Measurements from ENCODE around the gene HUNK. TPM values are rescaled to one million over a fixed set of nuclear protein-coding genes. Genes with fewer than 3 reads are reported as not detected.
"Not testable (repeated sequence)": the region's sequence is repeated elsewhere in the genome, so short reads cannot be mapped to it uniquely, and the experiment has no call there.

The HUNK gene
- total RNA-seq, 2 experiments from 2014 or later: 0.15 TPM; not detected in 1

DNA sequence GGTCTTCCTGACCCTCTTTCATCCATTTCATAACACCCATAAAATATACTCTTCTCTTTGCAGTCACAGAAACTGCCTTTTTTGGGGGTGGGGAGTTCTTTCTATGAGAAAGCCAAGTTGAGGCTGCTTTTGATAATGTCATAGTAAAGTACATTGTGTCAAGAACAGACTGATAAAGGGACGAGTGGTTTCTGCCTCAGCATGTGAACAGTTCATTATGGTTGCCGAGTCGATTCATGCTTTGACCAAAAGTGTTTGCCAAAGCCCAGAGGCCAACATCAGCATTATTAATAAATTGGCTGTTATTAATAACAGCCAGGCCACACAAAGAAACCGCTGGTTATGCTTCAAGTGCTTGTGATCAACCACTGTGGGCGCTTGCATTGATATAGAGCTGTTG is 162.0 kb downstream of the HUNK start:
- POLR2A ChIA-PET: no interaction called here
- CTCF ChIA-PET: no interaction called here

DNA sequence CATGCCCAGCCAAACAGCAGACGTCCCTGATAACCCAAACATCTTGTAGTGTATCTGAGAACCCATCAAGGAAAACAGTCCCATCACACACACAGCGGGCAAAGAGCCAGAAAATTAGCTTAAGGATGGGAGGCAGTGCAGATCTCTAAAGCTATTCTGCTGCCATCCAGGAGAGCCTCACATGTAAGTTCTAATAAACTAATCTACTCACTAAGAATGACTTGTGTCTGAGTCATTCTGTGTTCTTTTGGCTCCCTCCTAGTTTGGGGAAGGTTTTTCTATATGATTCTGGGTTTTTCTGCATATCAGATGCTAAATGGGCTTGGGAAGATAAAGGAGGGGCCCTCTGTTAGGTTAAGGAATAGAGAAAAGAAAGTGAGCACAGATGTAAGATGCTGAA is 162.8 kb downstream of the HUNK start:
- POLR2A ChIA-PET: no interaction called here

DNA sequence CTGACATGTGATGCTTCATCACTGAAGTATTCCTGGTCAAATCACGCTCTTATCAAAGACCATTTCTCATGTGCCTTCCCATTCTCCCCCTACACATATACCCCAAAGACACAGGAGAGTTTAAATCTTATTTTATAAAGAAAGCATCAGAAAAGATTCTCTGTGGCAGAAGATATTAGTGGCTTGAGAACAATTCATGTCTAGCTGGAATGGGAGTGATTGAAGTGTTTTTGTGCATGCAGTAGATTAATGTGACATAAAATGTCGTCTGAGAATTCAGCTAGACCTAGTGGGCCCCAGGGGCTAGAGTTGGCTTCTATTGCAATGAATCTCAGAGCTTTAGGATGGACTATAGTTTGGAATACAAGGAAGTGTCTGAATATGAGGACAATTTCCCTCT is 163.9 kb downstream of the HUNK start:
- POLR2A ChIA-PET: no interaction called here
- CTCF ChIA-PET: interaction anchor here (0.6 kb wide), 1 partner anchor 178 kb away, joined by 4 read pairs; no protein-coding TSS in a partner anchor

More for the DNA sequence above, 162.8 kb downstream of the HUNK start:
- CTCF ChIA-PET: no interaction called here

DNA sequence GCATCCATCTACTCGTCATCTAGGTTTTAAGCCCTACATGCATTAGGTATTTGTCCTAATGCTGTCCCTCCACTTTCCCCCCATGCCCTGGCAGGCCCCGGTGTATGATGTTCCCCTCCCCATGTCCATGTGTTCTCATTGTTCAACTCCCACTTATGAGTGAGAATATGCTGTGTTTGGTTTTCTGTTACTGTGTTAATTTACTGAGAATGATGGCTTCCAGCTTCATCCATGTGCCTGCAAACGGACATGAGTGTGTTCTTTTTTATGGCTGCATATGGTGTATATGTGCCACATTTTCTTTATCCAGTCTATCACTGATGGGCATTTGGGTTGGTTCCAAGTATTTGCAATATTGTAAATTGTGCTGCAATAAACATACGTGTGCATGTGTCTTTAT is 165.9 kb downstream of the HUNK start:
- CTCF ChIA-PET, POLR2A ChIA-PET: not testable (repeated sequence)

DNA sequence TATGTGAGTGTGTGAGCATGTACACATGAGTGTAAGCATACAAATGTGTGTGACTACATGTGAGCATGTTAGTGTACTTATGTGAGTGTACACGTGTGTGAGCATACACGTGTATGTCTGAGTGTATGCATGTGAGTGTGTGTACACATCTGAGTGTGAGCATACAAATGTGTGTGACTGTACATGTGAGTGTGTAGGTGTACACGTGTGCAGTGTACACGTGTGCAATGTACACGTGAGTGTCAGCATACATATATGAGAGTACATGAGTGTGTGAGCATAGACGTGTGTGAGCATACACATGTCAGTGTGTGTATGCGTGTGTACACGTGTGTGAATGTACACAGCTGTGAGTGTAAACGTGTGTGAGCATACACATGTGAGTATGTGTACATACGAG is 170.6 kb downstream of the HUNK start:
- ChIA-PET POLR2A (no interaction called here), CTCF (no interaction called here)

DNA sequence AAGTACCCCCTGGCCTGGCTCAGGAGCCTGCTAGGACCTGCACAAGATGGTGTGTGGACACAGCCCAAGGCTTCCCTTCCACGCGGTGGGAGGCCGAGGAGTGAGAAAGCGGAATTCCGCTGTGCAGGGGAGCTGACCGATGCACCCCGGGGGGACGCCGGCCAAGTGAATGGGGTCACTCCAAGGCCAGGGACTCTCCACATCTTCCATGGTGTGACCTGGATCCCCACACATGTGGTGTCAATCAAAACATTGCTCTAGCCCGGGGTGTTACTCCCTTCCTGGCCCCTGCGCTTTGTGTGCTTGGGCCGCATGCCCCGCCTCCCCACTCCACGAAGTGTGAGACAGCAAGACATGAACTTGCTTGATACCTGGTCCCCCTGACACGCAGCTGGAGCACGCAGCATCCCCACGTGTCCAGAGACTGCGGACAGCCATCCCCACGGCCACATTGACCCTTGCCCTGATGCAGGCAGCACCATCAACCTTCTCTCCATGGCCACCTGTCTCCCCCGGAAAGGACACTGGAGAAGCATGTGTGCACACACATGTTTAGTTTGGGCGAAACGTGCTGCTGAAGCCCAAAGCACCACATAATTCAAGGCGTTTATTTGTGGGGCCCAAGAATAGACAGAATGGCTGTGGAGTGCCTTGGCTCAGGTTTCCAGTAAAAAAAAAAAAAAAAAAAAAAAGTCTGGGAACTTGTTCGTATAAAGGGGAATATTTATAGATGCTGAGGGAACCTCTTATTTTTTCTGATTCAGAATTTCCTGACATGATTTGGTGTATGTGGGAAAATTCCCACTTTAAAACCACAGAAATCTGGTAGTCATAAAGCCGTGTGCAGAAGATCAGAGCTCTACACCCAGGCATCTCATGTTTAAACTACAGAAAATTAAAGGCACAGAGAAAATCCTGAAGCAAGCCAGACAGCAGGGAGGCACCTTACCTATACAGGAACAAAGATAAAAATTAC is 171.7 kb downstream of the HUNK start:
- POLR2A ChIA-PET: no interaction called here
- CTCF ChIA-PET: no interaction called here

DNA sequence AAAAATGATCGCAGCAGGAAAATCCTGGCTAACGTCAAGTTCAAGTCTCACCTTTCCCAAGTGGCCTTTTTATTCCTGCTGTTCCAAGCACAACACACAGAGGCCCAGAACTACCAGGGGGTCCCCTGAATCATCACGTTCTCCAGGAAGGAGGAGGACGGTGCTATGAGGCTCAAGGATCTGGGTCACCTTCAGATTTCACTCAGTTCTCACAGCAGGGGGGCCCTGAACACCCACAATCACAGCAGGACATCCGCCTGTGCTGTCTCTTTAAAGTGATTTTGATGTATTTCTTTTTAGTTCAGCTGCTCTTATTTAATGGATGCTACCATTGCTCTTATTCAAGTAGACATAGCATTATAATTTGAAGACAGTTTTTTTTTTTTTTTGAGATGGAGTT is 173.4 kb downstream of the HUNK start:
- ChIA-PET CTCF (no interaction called here), POLR2A (no interaction called here)

DNA sequence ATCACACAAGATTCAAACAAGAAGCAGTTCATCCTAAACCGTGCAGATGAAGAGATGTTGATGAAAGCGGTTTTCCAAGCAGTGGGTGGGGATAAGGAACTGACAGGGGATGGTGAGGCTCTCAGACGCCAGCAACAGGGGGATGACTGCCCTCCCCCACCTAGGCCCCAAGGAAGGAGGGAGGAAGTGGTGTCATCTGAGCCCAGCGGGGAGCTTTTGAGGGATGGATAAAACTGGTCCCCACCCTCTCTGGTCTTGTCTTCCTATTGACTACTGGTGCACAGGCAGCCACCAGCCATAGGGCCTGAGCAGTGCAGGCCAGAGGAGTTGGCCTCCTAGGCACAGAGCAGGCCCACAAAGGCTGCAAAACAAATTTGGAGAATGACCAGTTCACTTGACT is 175.5 kb downstream of the HUNK start:
- ChIA-PET CTCF (no interaction called here), POLR2A (no interaction called here)

Other genes starting within 250 kb of the HUNK start
- 100 to 1,000 TPM; 300 to 308 TPM for gene SOD1, start 213.3 kb upstream of the HUNK start, total RNA-seq
- gene SCAF4, start 140.9 kb upstream of the HUNK start, total RNA-seq: 10 to 100 TPM; 54.0 to 55.2 TPM